Chondrocyte (in vitro differentiated cells): ENCODE results near the gene ZNF513. TPM values are rescaled to one million over a fixed set of nuclear protein-coding genes. Genes with fewer than 3 reads are reported as not detected.

Experiments used
- DNase-seq: peaks from one replicate; pipeline ENCODE4 v3.0.0; 2021; ENCODE audit warnings: mixed read lengths, low spot score
- H3K27ac Mint-ChIP-seq: one replicate; pipeline ENCODE4 v1.8.0; 2021; ENCODE audit warnings: mild to moderate bottlenecking, moderate library complexity, mixed read lengths; ENCODE audit not compliant: unreplicated experiment
- H3K27me3 Mint-ChIP-seq: 2 replicates; pipeline ENCODE4 v1.8.0; 2021; ENCODE audit warnings: low read depth, mixed read lengths
- H3K36me3 Mint-ChIP-seq: 2 replicates; pipeline ENCODE4 v1.8.0; 2021; ENCODE audit warnings: low read depth, mixed read lengths
- H3K4me1 Mint-ChIP-seq: 2 replicates; pipeline ENCODE4 v1.8.0; 2021; ENCODE audit warnings: low read depth, mild to moderate bottlenecking, mixed read lengths
- H3K4me3 Mint-ChIP-seq: one replicate; pipeline ENCODE4 v1.8.0; 2021; ENCODE audit warnings: mild to moderate bottlenecking, moderate library complexity, mixed read lengths; ENCODE audit not compliant: unreplicated experiment
- H3K9me3 Mint-ChIP-seq: 2 replicates; pipeline ENCODE4 v1.8.0; 2021; ENCODE audit warnings: low read depth, mixed read lengths
- CTCF ChIP-seq: fragments of 200-600 bp; sonication (generic); IDR thresholded peaks from 2 replicates; pipeline ENCODE4 v1.5.0; 2021; ENCODE audit warnings: antibody characterized with exemption, mild to moderate bottlenecking, moderate library complexity
- total RNA-seq: library from RNA; stranded (reverse); gene quantifications from 3 replicates; pipeline ENCODE4 v1.2.1, GENCODE V29; 2021

ZNF513 gene
- total RNA-seq, 1 donor from 2014 or later: 15.3 TPM

DNA sequence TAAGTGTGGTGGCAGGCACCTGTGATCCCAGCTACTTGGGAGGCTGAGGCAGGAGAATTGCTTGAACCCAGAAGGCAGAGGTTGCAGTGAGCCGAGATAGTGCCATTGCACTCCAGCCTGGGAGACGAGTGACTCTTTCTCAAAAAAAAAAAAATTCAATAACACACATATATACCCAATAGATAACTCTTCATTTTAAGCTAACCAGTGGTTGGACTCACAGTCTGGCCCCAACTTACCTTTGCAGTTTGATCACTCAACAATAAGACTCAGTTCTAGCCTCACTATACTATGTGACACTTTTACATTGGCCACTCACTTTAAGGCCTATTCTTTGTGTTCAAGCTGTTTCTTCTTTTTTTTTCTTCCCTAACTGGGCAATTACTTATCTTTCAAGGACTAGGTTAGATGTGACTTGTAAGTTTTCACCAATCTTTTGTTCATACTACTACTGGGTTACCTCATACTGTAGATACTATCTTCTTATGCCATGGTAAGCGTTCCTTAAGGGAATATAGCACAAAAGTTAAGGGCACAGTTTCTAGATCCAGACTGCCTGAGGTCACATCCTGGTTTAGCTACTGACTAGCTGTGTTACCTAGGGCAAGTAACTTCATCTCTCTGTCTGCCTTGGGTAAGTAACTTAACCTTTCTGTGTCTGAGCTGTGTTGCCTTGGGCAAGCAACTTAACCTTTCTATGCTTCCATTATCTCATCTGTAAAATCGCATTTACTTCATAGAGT, 17.7 kb downstream of the ZNF513 start:
- no peaks in the 10 kb centered on the region for H3K27me3 Mint-ChIP-seq
- peaks cover 9% of the 10 kb centered on the region for H3K4me1 Mint-ChIP-seq
- H3K9me3 Mint-ChIP-seq: no peaks in the 10 kb centered on the region
- peaks cover 22% of the 10 kb centered on the region for H3K36me3 Mint-ChIP-seq
- DNase-seq: no peak
- H3K4me3 Mint-ChIP-seq: no peak overlapping the region
- TF ChIP-seq CTCF: no peak
- H3K27ac Mint-ChIP-seq: no peak overlapping the region

DNA sequence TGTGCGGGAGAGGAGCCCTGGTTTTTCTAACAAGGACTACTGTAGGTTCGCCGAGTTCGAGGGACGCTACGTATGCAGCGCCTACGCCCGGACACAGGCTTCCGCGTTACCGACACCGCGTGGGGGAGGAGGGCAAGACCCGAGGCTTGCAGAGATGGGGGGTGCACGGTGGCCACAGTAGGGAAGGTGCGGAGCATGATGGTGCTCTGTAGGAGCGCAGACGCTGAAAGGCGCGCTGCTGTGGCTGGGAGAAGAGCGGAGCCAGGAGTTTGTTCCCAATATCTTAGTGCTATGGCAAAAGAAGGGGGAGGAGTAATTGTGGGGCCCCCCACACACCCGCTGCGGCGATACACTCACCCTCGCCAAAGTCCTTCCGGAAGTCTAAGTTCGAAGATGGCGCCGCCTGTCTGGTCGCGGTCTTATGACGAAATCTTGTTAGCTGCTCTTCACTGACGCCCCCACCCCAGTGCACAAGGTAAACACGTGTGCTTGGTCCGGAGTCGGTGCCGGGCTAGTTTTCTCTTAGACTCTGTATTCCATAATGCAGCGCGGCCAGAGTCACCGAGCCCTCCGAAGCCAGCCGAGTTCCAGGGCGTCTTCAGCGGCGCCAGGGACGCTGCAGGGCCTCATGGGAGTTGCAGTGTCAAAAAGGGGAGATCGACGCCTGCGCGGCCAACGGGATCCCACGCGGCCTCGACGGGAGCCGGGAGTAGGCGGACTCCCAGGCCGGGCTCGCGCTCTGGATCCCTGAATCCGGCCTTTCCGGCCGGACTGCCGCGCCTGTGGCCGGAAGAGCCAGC, 24.0 kb downstream of the ZNF513 start, which contains the start of gene GTF3C2:
GTF3C2 (minus strand) TSS at position 383 of the 800 bp plus-strand sequence. CDS start 13,210 bp downstream, outside the sequence.
- H3K27ac Mint-ChIP-seq: peak within 1 kb of the TSS; percentile 100
- H3K36me3 Mint-ChIP-seq: no peaks in the 10 kb centered on the region
- no peaks in the 10 kb centered on the region for H3K27me3 Mint-ChIP-seq
- peak; percentile 98 for DNase-seq
- peaks cover 39% of the 10 kb centered on the region for H3K4me1 Mint-ChIP-seq
- no peaks in the 10 kb centered on the region for H3K9me3 Mint-ChIP-seq
- peak within 1 kb of the TSS; percentile 99 for H3K4me3 Mint-ChIP-seq
- TF ChIP-seq CTCF: peak; percentile 10

- H3K27ac Mint-ChIP-seq: peak overlapping the region; percentile 100
- H3K4me1 Mint-ChIP-seq: peaks cover 39% of the 10 kb centered on the region
- no peaks in the 10 kb centered on the region for H3K9me3 Mint-ChIP-seq
- H3K36me3 Mint-ChIP-seq: no peaks in the 10 kb centered on the region
- H3K4me3 Mint-ChIP-seq: peak overlapping the region; percentile 99
- no peaks in the 10 kb centered on the region for H3K27me3 Mint-ChIP-seq
- no peak for TF ChIP-seq CTCF
- DNase-seq: no peak
Measured at GRCh38 chr2:27356056-27356381, 24.5 kb downstream of the ZNF513 start.

DNA sequence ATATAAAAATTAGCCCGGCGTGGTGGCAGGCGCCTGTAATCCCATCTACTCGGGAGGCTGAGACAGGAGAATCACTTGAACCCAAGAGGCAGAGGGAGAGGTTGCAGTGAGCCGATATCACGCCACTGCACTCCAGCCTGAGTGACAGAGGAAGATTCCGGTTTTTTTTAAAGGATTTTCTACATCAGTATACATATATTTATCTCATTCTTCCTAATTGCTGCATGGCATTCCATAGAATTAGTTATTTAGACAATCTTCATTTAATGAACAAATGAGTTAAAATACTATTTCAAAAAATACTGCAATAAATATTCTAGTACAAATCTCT, 26.0 kb downstream of the ZNF513 start:
- Mint-ChIP-seq H3K4me3 (no peak overlapping the region), H3K27ac (no peak overlapping the region)

More for the DNA sequence above, 26.0 kb downstream of the ZNF513 start:
- Mint-ChIP-seq H3K27me3 (no peaks in the 10 kb centered on the region), H3K36me3 (no peaks in the 10 kb centered on the region), H3K4me1 (peaks cover 44% of the 10 kb centered on the region), H3K9me3 (no peaks in the 10 kb centered on the region)
- TF ChIP-seq CTCF: no peak
- DNase-seq: no peak
